HG02798 (cell line): ENCODE results near the gene SP140L.
A peak's percentile ranks its signal among the peaks of the same experiment; 100 is the strongest.
"Not testable (repeated sequence)": the region's sequence is repeated elsewhere in the genome, so short reads cannot be mapped to it uniquely, and the experiment has no call there.

Source experiments
- ATAC-seq: cut with Tn5 transposase; IDR thresholded peaks from one replicate; pipeline ENCODE4 v1.9.1; 2021; ENCODE audit warnings: mild to moderate bottlenecking; ENCODE audit not compliant: unreplicated experiment, poor library complexity

Gene SP140L

GRCh38 chr2:230322561-230323384 is 4.2 kb upstream of the SP140L start:
- no peak for ATAC-seq

GRCh38 chr2:230323385-230324106 is 3.4 kb upstream of the SP140L start:
- no peak for ATAC-seq

- no peak for ATAC-seq
These were observed 2.5 kb upstream of the SP140L start for GRCh38 chr2:230324503-230324902.

GRCh38 chr2:230325316-230326243 is 1.4 kb upstream of the SP140L start:
- no peak for ATAC-seq

GRCh38 chr2:230327418-230328154 is 593 bp downstream of the SP140L start:
- ATAC-seq = peak; percentile 60

- no peak for ATAC-seq
These were observed 1.1 kb downstream of the SP140L start for GRCh38 chr2:230328155-230328458.

GRCh38 chr2:230329946-230330605 is 3.1 kb downstream of the SP140L start:
- ATAC-seq = no peak

GRCh38 chr2:230330725-230331124 is 3.7 kb downstream of the SP140L start:
- ATAC-seq = no peak

GRCh38 chr2:230335461-230335863 is 8.5 kb downstream of the SP140L start:
- no peak for ATAC-seq

- ATAC-seq = no peak
These were observed 9.0 kb downstream of the SP140L start for GRCh38 chr2:230335864-230336506.

GRCh38 chr2:230341936-230342528 is 15.0 kb downstream of the SP140L start:
- not testable (repeated sequence) for ATAC-seq

- not testable (repeated sequence) for ATAC-seq
These were observed 16.1 kb downstream of the SP140L start for GRCh38 chr2:230343041-230343624.

GRCh38 chr2:230343747-230344146 is 16.8 kb downstream of the SP140L start:
- no peak for ATAC-seq

- no peak for ATAC-seq
These were observed 19.5 kb downstream of the SP140L start for GRCh38 chr2:230346465-230346864.

GRCh38 chr2:230346921-230347533 is 20.0 kb downstream of the SP140L start:
- ATAC-seq = no peak

- peak; percentile 64 for ATAC-seq
These were observed 20.8 kb downstream of the SP140L start for GRCh38 chr2:230347659-230348305.

- no peak for ATAC-seq
These were observed 21.8 kb downstream of the SP140L start for GRCh38 chr2:230348787-230349186.
